Liver (tissue), 9 donors: ENCODE data around the gene FOCAD. TPM values are rescaled to one million over a fixed set of nuclear protein-coding genes. Genes with fewer than 3 reads are reported as not detected.

ENCODE experiments used
- DNase-seq: peaks from one replicate; pipeline ENCODE4 v3.0.0-alpha.2; 2017; ENCODE audit warnings: low spot score
- H3K27ac ChIP-seq, 2 donors: one replicate each; pipeline ENCODE4 v1.7.0; 2013; ENCODE audit warnings: inconsistent platforms in 2 of 2, low read length in 2 of 2, control low read depth in 1 of 2, low read depth in 1 of 2, mild to moderate bottlenecking in 1 of 2
- H3K27me3 ChIP-seq, 4 donors: one replicate each; pipeline versions ENCODE4 v1.6.1 to v1.7.0; 2013; ENCODE audit warnings: low read length in 3 of 4, inconsistent platforms in 1 of 4, mild to moderate bottlenecking in 1 of 4, moderate library complexity in 1 of 4; ENCODE audit not compliant: control insufficient read depth in 4 of 4, insufficient read depth in 4 of 4
- H3K36me3 ChIP-seq, 4 donors: one replicate each; pipeline versions ENCODE4 v1.6.1 to v1.7.0; 2013; ENCODE audit warnings: low read length in 3 of 4, mild to moderate bottlenecking in 3 of 4, low read depth in 1 of 4, moderate library complexity in 1 of 4; ENCODE audit not compliant: control insufficient read depth in 4 of 4, insufficient read depth in 3 of 4
- H3K4me1 ChIP-seq, 4 donors: one replicate each; pipeline versions ENCODE4 v1.6.1 to v1.7.0; 2013; ENCODE audit warnings: low read length in 3 of 4, mild to moderate bottlenecking in 3 of 4, moderate library complexity in 1 of 4; ENCODE audit not compliant: control insufficient read depth in 4 of 4, insufficient read depth in 4 of 4
- H3K4me3 ChIP-seq, 3 donors: one replicate each; pipeline versions ENCODE4 v1.6.1 to v1.7.0; 2013; ENCODE audit warnings: low read length in 3 of 3, control low read depth in 1 of 3, low read depth in 1 of 3, mild to moderate bottlenecking in 1 of 3
- H3K9ac ChIP-seq, 2 donors: one replicate each; pipeline ENCODE4 v1.7.0; 2013; ENCODE audit warnings: low read length in 2 of 2, mild to moderate bottlenecking in 2 of 2, moderate library complexity in 2 of 2, control low read depth in 1 of 2, low read depth in 1 of 2
- H3K9me3 ChIP-seq, 4 donors: one replicate each; pipeline versions ENCODE4 v1.6.1 to v1.7.0; 2013; ENCODE audit warnings: low read length in 3 of 4; ENCODE audit not compliant: control insufficient read depth in 4 of 4
- ATF3 ChIP-seq: IDR thresholded peaks from 2 replicates; pipeline ENCODE4 v1.6.1; 2016; ENCODE audit warnings: antibody characterized with exemption
- EGR1 ChIP-seq, 2 donors: IDR thresholded peaks; 2 replicates each; pipeline ENCODE4 v1.6.1; 2016 to 2018; ENCODE audit warnings: antibody characterized with exemption in 2 of 2, low read depth in 2 of 2
- FOXA1 ChIP-seq: IDR thresholded peaks from 2 replicates; pipeline ENCODE4 v1.6.1; 2016; ENCODE audit warnings: antibody characterized with exemption
- FOXA2 ChIP-seq: IDR thresholded peaks from 2 replicates; pipeline ENCODE4 v1.6.1; 2016; ENCODE audit warnings: antibody characterized with exemption
- GABPA ChIP-seq, 2 donors: IDR thresholded peaks in 1 of 2; conservative IDR thresholded peaks in 1 of 2; 2 replicates each; pipeline ENCODE4 v1.6.1; 2016; ENCODE audit warnings: antibody characterized with exemption in 2 of 2, mild to moderate bottlenecking in 1 of 2, moderate library complexity in 1 of 2
- HNF4A ChIP-seq, 2 donors: conservative IDR thresholded peaks; 2 replicates each; pipeline ENCODE4 v1.6.1; 2016; ENCODE audit warnings: antibody characterized with exemption in 2 of 2, mild to moderate bottlenecking in 2 of 2
- HNF4G ChIP-seq: IDR thresholded peaks from 2 replicates; pipeline ENCODE4 v1.6.1; 2016; ENCODE audit warnings: antibody characterized with exemption
- JUND ChIP-seq, 2 donors: IDR thresholded peaks; 2 replicates each; pipeline ENCODE4 v1.6.1; 2016; ENCODE audit warnings: antibody characterized with exemption in 2 of 2
- MAX ChIP-seq: IDR thresholded peaks from 2 replicates; pipeline ENCODE4 v1.6.1; 2016; ENCODE audit warnings: antibody characterized with exemption
- NR2F2 ChIP-seq: IDR thresholded peaks from 2 replicates; pipeline ENCODE4 v1.6.1; 2016; ENCODE audit warnings: antibody characterized with exemption
- RAD21 ChIP-seq, 2 donors: IDR thresholded peaks; 2 replicates each; pipeline ENCODE4 v1.6.1; 2016; ENCODE audit warnings: antibody characterized with exemption in 2 of 2, mild to moderate bottlenecking in 2 of 2
- REST ChIP-seq: IDR thresholded peaks from 2 replicates; pipeline ENCODE4 v1.6.1; 2016; ENCODE audit warnings: antibody characterized with exemption, mild to moderate bottlenecking
- RXRA ChIP-seq, 2 donors: IDR thresholded peaks; 2 replicates each; pipeline ENCODE4 v1.6.1; 2017 to 2018; ENCODE audit warnings: antibody characterized with exemption in 2 of 2, mild to moderate bottlenecking in 1 of 2
- SP1 ChIP-seq: IDR thresholded peaks from 2 replicates; pipeline ENCODE4 v1.6.1; 2018; ENCODE audit warnings: antibody characterized with exemption, mild to moderate bottlenecking
- TAF1 ChIP-seq: conservative IDR thresholded peaks from 2 replicates; pipeline ENCODE4 v1.6.1; 2016; ENCODE audit warnings: antibody characterized with exemption, mild to moderate bottlenecking
- ZBTB33 ChIP-seq: IDR thresholded peaks from 2 replicates; pipeline ENCODE4 v1.6.1; 2016; ENCODE audit warnings: antibody characterized with exemption
- WGBS: extraction: QIAGEN DNeasy Blood & Tissue Kit; methylation state at CpG from one replicate; pipeline ENCODE4 v1.1.7; 2013; 5-methylcytosine and 5-hydroxymethylcytosine counted together
- polyA plus RNA-seq, 2 donors: library from polyadenylated mRNA; stranded (reverse) in 1 of 2; unstranded in 1 of 2; fragments of 200-250 nt in 1 of 2; fragments of >200 nt in 1 of 2; fragmentation: Nextera tagmentation in 1 of 2; extraction: Ambion mirVana in 1 of 2; gene quantifications; one replicate each; pipeline versions ENCODE4 v1.2.1 to v1.2.3, GENCODE V29; 2013 to 2015
- total RNA-seq, 2 donors: library from RNA; depleted of rRNA; stranded (reverse); fragments of >200 nt; gene quantifications; one replicate each; pipeline ENCODE4 v1.2.3, GENCODE V29; 2014
- donor health status: healthy.
- donor health status: healthy.
- donor health status: healthy.
- donor health status: healthy.
- donor health status: healthy.

Gene FOCAD
- total and polyA plus RNA-seq, 4 donors = 3.2 to 21.0 (median 10.3) TPM

GRCh38 chr9:21028466-21028865 is 344.4 kb downstream of the FOCAD start:
- DNase-seq = no peak
- Histone ChIP-seq H3K4me1 (peaks cover 0 to 4% (median 2%) of the 10 kb centered on the region in 4 donors), H3K27me3 (no peaks in the 10 kb centered on the region), H3K36me3 (peaks cover 0 to 1% (median 0%) of the 10 kb centered on the region in 4 donors), H3K27ac (no peak overlapping the region), H3K9me3 (no peaks in the 10 kb centered on the region), H3K4me3 (no peak overlapping the region), H3K9ac (no peak overlapping the region)
- TF ChIP-seq NR2F2 = no peak
- TF ChIP-seq JUND (IDR thresholded peaks at IDR 0.05) = no peak
- no peak for TF ChIP-seq MAX
- TF ChIP-seq HNF4A (conservative IDR thresholded peaks at IDR 0.05) = no peak
- TF ChIP-seq SP1 = no peak
- no peak for TF ChIP-seq TAF1
- TF ChIP-seq HNF4G = no peak
- no peak for TF ChIP-seq REST
- WGBS = 44% methylated on average over 3 of the region's 3 CpGs

- peaks cover 0 to 4% (median 2%) of the 10 kb centered on the region in 4 donors for H3K4me1 ChIP-seq
- H3K9me3 ChIP-seq = no peaks in the 10 kb centered on the region
- 56% methylated on average over 8 of the region's 8 CpGs for WGBS
- no peak overlapping the region for H3K9ac ChIP-seq
- no peak overlapping the region for H3K27ac ChIP-seq
- TF ChIP-seq ZBTB33 = no peak
- no peak for TF ChIP-seq GABPA (IDR thresholded peaks at IDR 0.05 in 1 of 2, conservative IDR thresholded peaks at IDR 0.05 in 1 of 2)
- TF ChIP-seq SP1 = no peak
- no peak for TF ChIP-seq ATF3
- no peak for TF ChIP-seq RXRA (IDR thresholded peaks at IDR 0.05)
- no peak for TF ChIP-seq FOXA1
- no peak for TF ChIP-seq NR2F2
- no peak for TF ChIP-seq EGR1 (IDR thresholded peaks at IDR 0.05; ENCODE audit: low read depth in 2 of 2)
- TF ChIP-seq RAD21 (IDR thresholded peaks at IDR 0.05) = no peak
- TF ChIP-seq MAX = no peak
- TF ChIP-seq TAF1 = no peak
- no peak for TF ChIP-seq JUND (IDR thresholded peaks at IDR 0.05)
- TF ChIP-seq HNF4A (conservative IDR thresholded peaks at IDR 0.05) = no peak
- no peak for TF ChIP-seq FOXA2
- H3K36me3 ChIP-seq = peaks cover 0 to 1% (median 0%) of the 10 kb centered on the region in 4 donors
- no peaks in the 10 kb centered on the region for H3K27me3 ChIP-seq
- H3K4me3 ChIP-seq = no peak overlapping the region
- no peak for DNase-seq
These were observed 345.6 kb downstream of the FOCAD start for GRCh38 chr9:21029661-21030060.
